CD4-positive, alpha-beta T cell (primary cell): ENCODE results near the gene PEX1. TPM values are rescaled to one million over a fixed set of nuclear protein-coding genes. Genes with fewer than 3 reads are reported as not detected.

ENCODE experiments used
- ATAC-seq: fragments of 200-7000 bp; cut with Tn5 transposase; one replicate; pipeline ENCODE4 v1.10.0; 2022; ENCODE audit warnings: mild to moderate bottlenecking; ENCODE audit not compliant: poor library complexity
- CTCF ChIA-PET: fragments of 350-600 bp; sonication (Branson Sonifier 250); formaldehyde crosslinking; loops from one replicate; lab custom pipeline; 2021; ENCODE audit warnings: antibody characterized with exemption, inconsistent platforms; lab: Charles Lee
- POLR2A ChIA-PET: fragments of 350-600 bp; sonication (Branson Sonifier 250); formaldehyde crosslinking; loops from one replicate; lab custom pipeline; 2021; ENCODE audit warnings: antibody characterized with exemption, inconsistent platforms; lab: Charles Lee
- DNase-seq, 14 experiments: peaks; one replicate each; pipeline ENCODE4 v3.0.0-alpha.2; 2013 to 2020; ENCODE audit warnings: mixed read lengths in 2 of 14
- H3K27ac ChIP-seq, 2 donors: one replicate each; pipeline versions ENCODE4 v1.5.1 to v1.7.0; 2013; ENCODE audit warnings: low read length in 2 of 2, low read depth in 1 of 2, mild to moderate bottlenecking in 1 of 2
- H3K27me3 ChIP-seq, 2 experiments: 1 replicate in 1 of 2; 2 replicates in 1 of 2; pipeline versions ENCODE4 v1.6.1 to v1.7.0; 2013; ENCODE audit warnings: low read length in 2 of 2, control low read depth in 1 of 2, mild to moderate bottlenecking in 1 of 2, moderate library complexity in 1 of 2; ENCODE audit not compliant: insufficient read depth in 2 of 2, control insufficient read depth in 1 of 2
- H3K36me3 ChIP-seq: one replicate; pipeline ENCODE4 v1.6.1; 2013; ENCODE audit warnings: low read length, control low read depth; ENCODE audit not compliant: insufficient read depth
- H3K4me1 ChIP-seq: one replicate; pipeline ENCODE4 v1.6.1; 2013; ENCODE audit warnings: low read length, control low read depth; ENCODE audit not compliant: insufficient read depth
- H3K4me3 ChIP-seq: one replicate; pipeline ENCODE4 v1.5.1; 2013; ENCODE audit warnings: mild to moderate bottlenecking, low read length, moderate library complexity
- H3K9me3 ChIP-seq, 2 experiments: 1 replicate in 1 of 2; 2 replicates in 1 of 2; pipeline versions ENCODE4 v1.6.1 to v1.7.0; 2013; ENCODE audit warnings: low read length in 2 of 2, mild to moderate bottlenecking in 2 of 2, control low read depth in 1 of 2, moderate library complexity in 1 of 2; ENCODE audit not compliant: control insufficient read depth in 1 of 2, insufficient read depth in 1 of 2
- H3K27ac Mint-ChIP-seq: one replicate; pipeline ENCODE4 v1.8.0; 2020; ENCODE audit warnings: mixed read lengths
- H3K27me3 Mint-ChIP-seq: one replicate; pipeline ENCODE4 v1.8.0; 2021; ENCODE audit warnings: mixed read lengths
- H3K36me3 Mint-ChIP-seq: one replicate; pipeline ENCODE4 v1.8.0; 2021; ENCODE audit warnings: low read depth, mixed read lengths
- H3K4me1 Mint-ChIP-seq: one replicate; pipeline ENCODE4 v1.8.0; 2021; ENCODE audit warnings: low read depth, mixed read lengths
- H3K4me3 Mint-ChIP-seq: one replicate; pipeline ENCODE4 v1.8.0; 2020; ENCODE audit warnings: mild to moderate bottlenecking, mixed read lengths
- H3K9me3 Mint-ChIP-seq: one replicate; pipeline ENCODE4 v1.8.0; 2020; ENCODE audit warnings: mixed read lengths
- CTCF ChIP-seq: fragments of 200-600 bp; IDR thresholded peaks from one replicate; pipeline ENCODE4 v1.8.0; 2022; ENCODE audit warnings: antibody characterized with exemption, mild to moderate bottlenecking
- intact Hi-C, 2 experiments: fragments of 100-400 bp; cut with DNase I in 1 of 2; cut with micrococcal nuclease in 1 of 2; formaldehyde crosslinking; loops; one replicate each; pipeline versions ENCODE4 v1.15.1 to v1.9.0; 2023 to 2025; cut with DNase I, micrococcal nuclease
- total RNA-seq, 174 experiments: library from RNA in 2 of 174; stranded (reverse) in 2 of 174; gene quantifications; one replicate each; pipeline ENCODE4 v1.2.3 and lab custom pipeline; 2021 to 2026

PEX1 gene
- total RNA-seq, 2 experiments from 2014 or later = 19.7 to 20.7 TPM

- no peaks in the 10 kb centered on the region for H3K27me3 Mint-ChIP-seq
- Histone ChIP-seq H3K27me3 (no peaks in the 10 kb centered on the region), H3K9me3 (no peaks in the 10 kb centered on the region), H3K4me3 (no peak overlapping the region), H3K27ac (no peak overlapping the region), H3K36me3 (peaks cover 3% of the 10 kb centered on the region), H3K4me1 (no peaks in the 10 kb centered on the region)
- H3K4me1 Mint-ChIP-seq = no peaks in the 10 kb centered on the region
- ChIA-PET CTCF (no interaction called here), POLR2A (no interaction called here)
- ATAC-seq = no peak
- no peak overlapping the region for H3K4me3 Mint-ChIP-seq
- no peak for TF ChIP-seq CTCF
- DNase-seq = no peak
- intact Hi-C loops = loop anchor here (5.0 kb wide), 1 partner anchor 40 kb away; no protein-coding TSS in a partner anchor
- H3K27ac Mint-ChIP-seq = no peak overlapping the region
- H3K36me3 Mint-ChIP-seq = no peaks in the 10 kb centered on the region
- H3K9me3 Mint-ChIP-seq = no peaks in the 10 kb centered on the region
Measured at GRCh38 chr7:92462560-92462959, 65.8 kb downstream of the PEX1 start.

GRCh38 chr7:92461027-92462003 lies 67.0 kb downstream of the PEX1 start:
- H3K4me1 ChIP-seq = no peaks in the 10 kb centered on the region
- Mint-ChIP-seq H3K27me3 (no peaks in the 10 kb centered on the region), H3K4me3 (no peak overlapping the region), H3K36me3 (peaks cover 4% of the 10 kb centered on the region), H3K27ac (no peak overlapping the region), H3K9me3 (no peaks in the 10 kb centered on the region), H3K4me1 (no peaks in the 10 kb centered on the region)
- DNase-seq (peak in 11 of 14 experiments; percentile 1 to 58 (median 11)), ATAC-seq (peak; percentile 63)
- H3K36me3 ChIP-seq = peaks cover 7% of the 10 kb centered on the region
- CTCF ChIA-PET = interaction anchor here (0.9 to 1.8 kb wide), 6 partner anchors 11 to 521 kb away, joined by 3 to 11 read pairs (median 4); partner anchors contain the start of genes AKAP9 and GATAD1
- H3K27ac ChIP-seq = no peak overlapping the region
- POLR2A ChIA-PET = interaction anchor here (0.9 to 1.9 kb wide), 3 partner anchors 13 to 581 kb away, joined by 3 to 18 read pairs (median 3); partner anchors contain the start of genes GATAD1, MTERF1 and RBM48
- intact Hi-C loops = loop anchor here (5.0 kb wide), 1 partner anchor 39 kb away; no protein-coding TSS in a partner anchor
- no peaks in the 10 kb centered on the region for H3K9me3 ChIP-seq
- no peak overlapping the region for H3K4me3 ChIP-seq
- H3K27me3 ChIP-seq = no peaks in the 10 kb centered on the region
- TF ChIP-seq CTCF = peak; percentile 79

- no peaks in the 10 kb centered on the region for H3K4me1 Mint-ChIP-seq
- Histone ChIP-seq H3K27ac (no peak overlapping the region), H3K36me3 (peaks cover 9% of the 10 kb centered on the region), H3K9me3 (no peaks in the 10 kb centered on the region), H3K4me3 (no peak overlapping the region), H3K27me3 (no peaks in the 10 kb centered on the region), H3K4me1 (no peaks in the 10 kb centered on the region)
- H3K27me3 Mint-ChIP-seq = no peaks in the 10 kb centered on the region
- DNase-seq (no peak), ATAC-seq (no peak)
- H3K27ac Mint-ChIP-seq = no peak overlapping the region
- ChIA-PET CTCF (interaction anchor here (1.3 to 1.8 kb wide), 3 partner anchors 13 to 36 kb away, joined by 3 to 11 read pairs (median 6); partner anchors contain the start of gene GATAD1), POLR2A (interaction anchor here (1.9 kb wide), 1 partner anchor 13 kb away, joined by 18 read pairs; the partner anchor contains the start of gene GATAD1)
- peaks cover 12% of the 10 kb centered on the region for H3K36me3 Mint-ChIP-seq
- intact Hi-C loops = loop anchor here (5.0 kb wide), 1 partner anchor 38 kb away; no protein-coding TSS in a partner anchor
- H3K9me3 Mint-ChIP-seq = no peaks in the 10 kb centered on the region
- no peak overlapping the region for H3K4me3 Mint-ChIP-seq
- TF ChIP-seq CTCF = no peak
Measured at GRCh38 chr7:92460510-92460909, 67.8 kb downstream of the PEX1 start.
